ENCODE results near the gene EIF4B. TPM values are rescaled to one million over a fixed set of nuclear protein-coding genes. Genes with fewer than 3 reads are reported as not detected.
A peak's percentile ranks its signal among the peaks of the same experiment; 100 is the strongest.

Gene EIF4B
- total and polyA plus RNA-seq, 9 of the 15 experiments (the other 6 are each of a cell fraction or from before 2014, with no cell fraction given): 138 to 669 (median 552) TPM

DNA sequence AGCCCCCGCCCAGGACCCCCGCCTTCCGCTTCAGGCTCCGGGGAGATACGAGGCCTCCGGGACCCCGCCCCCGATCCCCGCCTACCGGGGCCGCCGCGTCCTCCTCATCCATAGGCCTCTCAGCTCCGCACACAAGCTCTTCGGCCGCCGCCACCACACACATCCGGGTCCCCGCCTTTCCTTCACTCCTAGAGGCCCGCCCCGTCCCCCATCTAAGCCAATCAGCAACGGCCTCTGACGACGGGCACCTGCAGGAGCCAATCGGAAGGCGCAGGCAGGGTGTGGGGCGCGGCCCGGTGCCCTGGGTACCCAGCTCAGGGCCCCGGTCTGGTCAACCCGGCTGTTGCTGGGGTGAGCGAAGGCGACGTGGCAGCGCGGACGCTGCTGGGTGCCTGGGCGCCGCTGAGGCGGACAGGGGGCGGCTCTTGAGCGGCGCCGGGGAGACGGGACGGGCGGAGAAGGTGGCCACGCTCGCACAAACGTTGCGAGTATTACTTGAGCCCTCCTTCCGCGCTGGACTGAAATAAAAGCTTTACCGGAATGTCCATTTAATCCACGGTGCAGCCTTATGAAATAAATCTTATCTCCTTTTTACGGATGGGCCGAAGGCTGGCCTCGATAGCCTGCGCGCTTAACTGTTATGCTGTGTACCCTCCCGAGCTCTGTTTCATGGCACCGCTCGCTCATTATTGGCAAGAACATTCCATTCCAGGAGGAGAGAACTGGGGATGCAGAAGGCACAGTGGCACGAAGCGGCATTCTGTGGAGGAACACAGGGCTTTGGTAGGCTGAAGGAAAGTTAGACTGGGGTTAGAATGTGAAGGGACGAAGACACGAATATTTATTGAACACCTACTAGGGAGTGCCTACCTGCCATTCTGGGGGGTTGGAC, 73.2 kb downstream of the EIF4B start, which contains the start of gene SPRYD3 (continued):
- TF ChIP-seq RBM34 (IDR thresholded peaks at IDR 0.05; ENCODE audit: borderline replicate concordance, insufficient read depth, low read length) (no peak), NBN (IDR thresholded peaks at IDR 0.05; ENCODE audit: low read depth) (no peak), TRIM28 (IDR thresholded peaks at IDR 0.05) (no peak), FOXO4 (CRISPR knock-in tag; IDR thresholded peaks at IDR 0.05) (0 out of 2 replicates have a peak, but pooled peaks have one; percentile 23), JUN (IDR thresholded peaks at IDR 0.05; ENCODE audit: borderline replicate concordance, low read depth, low read length) (no peak), JUN (CRISPR knock-in tag; IDR thresholded peaks at IDR 0.05; ENCODE audit: borderline replicate concordance) (no peak), SIN3A (IDR thresholded peaks at IDR 0.05; ENCODE audit: borderline replicate concordance in 2 of 2, control insufficient read depth in 1 of 2, low read depth in 2 of 2, low read length in 2 of 2) (peak in 1 of 2 experiments; percentile 63; a peak in 1 of 4 replicates), PTTG1 (tag; IDR thresholded peaks at IDR 0.05; ENCODE audit: low read depth) (no peak), PHTF2 (CRISPR knock-in tag; IDR thresholded peaks at IDR 0.05) (no peak), FOS (IDR thresholded peaks at IDR 0.05; ENCODE audit: extremely low read depth, insufficient read length) (peak; percentile 99), DMBX1 (CRISPR knock-in tag; IDR thresholded peaks at IDR 0.05; ENCODE audit: borderline replicate concordance) (no peak), COPS2 (conservative IDR thresholded peaks at IDR 0.05) (no peak), ZNF133 (CRISPR knock-in tag; IDR thresholded peaks at IDR 0.05) (no peak), ELK3 (CRISPR knock-in tag; IDR thresholded peaks at IDR 0.05) (no peak), U2AF1 (optimal IDR thresholded peaks at IDR 0.05; ENCODE audit: low read depth, low read length) (no peak), ZFP91 (CRISPR knock-in tag; IDR thresholded peaks at IDR 0.05) (0 out of 2 replicates have a peak, but pooled peaks have one; percentile 14), TAF1 (IDR thresholded peaks at IDR 0.05; ENCODE audit: control insufficient read depth, extremely low read depth, insufficient read depth, low read length, severe bottlenecking) (peak; percentile 56), NFYB (IDR thresholded peaks at IDR 0.05; ENCODE audit: extremely low read depth, insufficient read length) (peak; percentile 96), EZH2 (IDR thresholded peaks at IDR 0.05; ENCODE audit: borderline replicate concordance, low read depth, low read length) (no peak), ZNF507 (tag; conservative IDR thresholded peaks at IDR 0.05) (no peak), HMG20A (CRISPR knock-in tag; conservative IDR thresholded peaks at IDR 0.05) (no peak), KAT8 (IDR thresholded peaks at IDR 0.05; ENCODE audit: low read depth) (no peak), ZNF780A (CRISPR knock-in tag; IDR thresholded peaks at IDR 0.05) (no peak), ZKSCAN1 (IDR thresholded peaks at IDR 0.05; ENCODE audit: low read depth, low read length) (no peak)
